Measurements from ENCODE around the gene GTF2H1. TPM values are rescaled to one million over a fixed set of nuclear protein-coding genes. Genes with fewer than 3 reads are reported as not detected.

The GTF2H1 gene
- total RNA-seq, 2 experiments from 2014 or later = 11.3 to 14.3 TPM

Small RNA genes within 50 kb of the gene (microRNA-seq; reads per million reads assigned to microRNA genes)
- gene MIR3159 (ENCODE audit: borderline microRNAs expressed) = 0.51 reads per million

Other genes starting within 250 kb of the GTF2H1 start
- gene SAAL1, start 216.5 kb upstream of the GTF2H1 start, total RNA-seq = 10 to 100 TPM; 23.8 to 28.2 TPM
- not detected for gene MRGPRX3, start 190.0 kb upstream of the GTF2H1 start, total RNA-seq
- not detected for gene MRGPRX4, start 149.7 kb upstream of the GTF2H1 start, total RNA-seq
- gene SAA4, start 85.8 kb upstream of the GTF2H1 start, total RNA-seq = not detected
- gene SAA2, start 73.9 kb upstream of the GTF2H1 start, total RNA-seq = under 1 TPM in 1 of 2 experiments, not detected in 1; 0.49 TPM
- not detected for gene SAA1, start 56.3 kb upstream of the GTF2H1 start, total RNA-seq
- gene HPS5, start 427 bp upstream of the GTF2H1 start, total RNA-seq = 10 to 100 TPM in 1 of 2 experiments, 1 to 10 TPM in 1; 9.9 to 12.6 TPM
- gene LDHA, start 72.0 kb downstream of the GTF2H1 start, total RNA-seq = 100 to 1,000 TPM; 356 to 366 TPM
- not detected for gene LDHC, start 89.8 kb downstream of the GTF2H1 start, total RNA-seq
- gene LDHAL6A, start 133.3 kb downstream of the GTF2H1 start, total RNA-seq = not detected
- gene TSG101, start 204.4 kb downstream of the GTF2H1 start, total RNA-seq = 10 to 100 TPM; 36.2 to 36.5 TPM

Measured in CD8-positive, alpha-beta T cell (primary cell).